EH (cell line): ENCODE results near the gene KRTAP10-4.
"Not testable (repeated sequence)": the region's sequence is repeated elsewhere in the genome, so short reads cannot be mapped to it uniquely, and the experiment has no call there.

ENCODE experiments used
- DNase-seq: peaks from one replicate; pipeline ENCODE4 v3.0.0-alpha.2; 2015; ENCODE audit warnings: low read depth

KRTAP10-4 gene

DNA sequence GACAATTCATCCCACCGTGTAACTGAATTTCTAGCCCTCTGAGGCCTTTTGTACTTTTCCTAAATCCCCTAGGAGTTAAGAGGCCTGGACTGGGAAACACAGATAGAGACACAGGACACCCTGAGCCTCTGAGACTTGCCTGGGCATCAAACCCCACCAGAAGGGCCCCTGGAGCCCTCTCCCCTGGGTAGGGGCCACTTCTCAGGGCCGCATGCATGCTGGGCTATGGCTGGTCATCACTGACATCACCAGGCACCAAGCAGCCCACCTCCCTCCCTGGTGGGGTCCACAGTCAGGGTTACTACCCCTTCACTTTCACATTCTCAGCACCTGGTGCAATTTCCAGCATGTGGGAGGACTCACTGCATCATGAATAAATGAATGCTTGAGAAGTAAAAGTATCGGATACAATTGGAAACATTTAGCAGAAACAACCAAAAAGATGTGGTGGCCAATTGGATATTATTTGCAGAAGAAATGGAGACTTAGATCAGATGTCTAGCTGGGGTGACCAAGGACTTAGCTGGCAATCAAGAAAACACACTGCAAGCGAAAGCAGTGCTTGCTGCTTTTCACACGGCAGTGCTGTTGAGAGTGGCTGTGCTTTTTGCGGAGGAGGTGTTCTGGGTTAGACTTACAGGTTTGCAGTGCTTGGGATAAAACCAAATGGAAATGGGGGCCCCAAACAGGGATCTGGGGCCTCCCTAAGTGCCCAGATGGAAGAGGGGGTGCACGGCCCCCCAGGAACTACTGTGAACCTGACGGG, 25.9 kb downstream of the KRTAP10-4 start:
- no peak for DNase-seq

DNA sequence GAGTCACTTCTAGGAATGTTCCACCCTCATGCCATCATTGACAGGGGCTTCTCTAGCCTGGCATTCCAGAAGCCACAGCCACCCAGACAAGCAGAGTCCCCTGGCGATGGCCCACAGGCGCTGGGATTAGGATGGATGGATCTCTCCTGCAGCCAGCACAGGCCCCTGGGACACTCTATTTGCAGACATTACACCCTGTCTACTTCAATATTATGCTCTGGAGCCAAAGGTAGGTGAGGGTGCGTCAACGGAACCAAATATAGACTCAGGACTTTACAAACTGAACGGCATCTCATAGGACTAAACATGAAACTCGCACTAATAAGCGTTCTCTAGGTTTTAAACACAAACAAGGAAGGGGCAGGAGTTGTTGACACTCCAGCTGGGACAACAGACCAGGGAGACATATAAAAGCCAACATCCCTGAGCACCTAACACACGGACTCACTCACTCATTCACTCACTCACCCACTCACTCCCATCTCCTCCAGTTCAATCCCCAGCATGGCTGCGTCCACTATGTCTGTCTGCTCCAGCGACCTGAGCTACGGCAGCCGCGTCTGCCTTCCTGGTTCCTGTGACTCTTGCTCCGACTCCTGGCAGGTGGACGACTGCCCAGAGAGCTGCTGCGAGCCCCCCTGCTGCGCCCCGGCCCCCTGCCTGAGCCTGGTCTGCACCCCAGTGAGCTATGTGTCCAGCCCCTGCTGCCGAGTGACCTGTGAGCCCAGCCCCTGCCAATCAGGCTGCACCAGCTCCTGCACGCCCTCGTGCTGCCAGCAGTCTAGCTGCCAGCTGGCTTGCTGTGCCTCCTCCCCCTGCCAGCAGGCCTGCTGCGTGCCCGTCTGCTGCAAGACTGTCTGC, 26.8 kb downstream of the KRTAP10-4 start, which contains the start of gene KRTAP10-7:
TSS of gene KRTAP10-7 (plus strand) at position 480 of the 861 bp plus-strand sequence. CDS start at position 505, 25 bp downstream.
- not testable (repeated sequence) for DNase-seq

DNA sequence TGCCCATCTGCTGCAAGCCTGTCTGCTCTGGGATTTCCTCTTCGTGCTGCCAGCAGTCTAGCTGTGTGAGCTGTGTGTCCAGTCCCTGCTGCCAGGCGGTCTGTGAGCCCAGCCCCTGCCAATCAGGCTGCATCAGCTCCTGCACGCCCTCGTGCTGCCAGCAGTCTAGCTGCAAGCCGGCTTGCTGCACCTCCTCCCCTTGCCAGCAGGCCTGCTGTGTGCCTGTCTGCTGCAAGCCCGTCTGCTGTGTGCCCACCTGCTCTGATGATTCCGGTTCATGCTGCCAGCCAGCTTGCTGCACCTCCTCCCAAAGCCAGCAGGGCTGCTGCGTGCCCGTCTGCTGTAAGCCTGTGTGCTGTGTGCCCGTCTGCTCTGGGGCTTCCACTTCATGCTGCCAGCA, 27.6 kb downstream of the KRTAP10-4 start:
- not testable (repeated sequence) for DNase-seq

DNA sequence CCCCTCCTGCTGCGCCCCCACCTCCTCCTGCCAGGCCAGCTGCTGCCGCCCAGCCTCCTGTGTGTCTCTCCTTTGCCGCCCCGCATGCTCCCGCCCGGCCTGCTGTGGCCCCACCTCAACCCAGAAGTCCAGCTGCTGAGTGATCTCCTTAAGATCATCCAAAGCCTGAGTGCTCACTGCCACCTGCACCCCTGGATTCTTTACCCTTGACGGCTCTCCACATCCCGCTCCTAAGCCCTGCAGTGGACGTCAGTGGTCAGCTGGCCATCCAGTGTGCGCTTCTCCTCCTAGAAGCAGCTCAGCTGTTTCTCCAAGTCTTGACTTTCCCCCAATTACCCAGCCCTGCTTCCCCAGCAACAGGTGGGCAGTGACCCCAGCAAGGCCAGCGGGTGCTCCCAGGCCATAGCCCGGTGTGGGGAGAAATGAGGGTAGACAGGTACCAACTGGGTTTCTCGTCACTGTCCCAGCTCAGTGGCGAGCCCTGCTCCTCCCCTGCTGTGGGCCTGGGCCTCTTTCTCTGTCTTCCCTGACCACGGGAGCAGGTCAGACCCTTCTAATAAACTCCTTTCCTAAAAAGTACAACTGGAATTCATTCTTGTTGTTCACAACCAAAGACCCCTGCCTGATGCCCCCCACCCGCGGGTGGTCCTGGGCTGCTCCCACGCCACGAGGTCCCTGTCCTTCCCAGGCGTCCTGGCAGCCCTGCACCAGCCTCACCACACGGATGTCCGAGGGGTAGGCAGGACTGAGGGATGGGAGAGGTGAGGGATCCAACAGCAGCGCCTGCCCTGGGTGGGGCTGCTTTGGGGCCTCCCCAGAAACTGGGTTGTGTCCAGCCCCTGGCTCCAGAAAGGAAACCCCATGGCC, 28.3 kb downstream of the KRTAP10-4 start:
- no peak for DNase-seq

DNA sequence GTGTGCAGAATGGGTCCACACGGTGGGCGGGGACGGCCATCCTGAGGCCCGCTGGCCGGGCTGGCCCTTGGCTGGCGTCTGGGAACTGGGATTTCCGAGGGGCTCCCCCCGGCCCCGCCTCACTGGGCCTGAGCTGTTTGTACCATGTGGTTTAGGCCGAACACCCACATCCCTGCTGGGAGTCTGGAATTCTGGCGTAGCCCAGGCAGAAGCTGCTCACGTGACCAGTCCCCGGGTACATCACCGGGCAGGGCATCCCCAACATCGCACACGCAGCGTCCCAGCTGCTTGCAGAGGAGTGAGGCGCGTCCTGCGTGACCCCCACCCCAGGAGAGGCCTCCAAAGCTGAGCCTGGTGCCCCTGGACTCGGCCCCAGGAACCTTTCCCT, 28.9 kb downstream of the KRTAP10-4 start:
- DNase-seq = no peak

DNA sequence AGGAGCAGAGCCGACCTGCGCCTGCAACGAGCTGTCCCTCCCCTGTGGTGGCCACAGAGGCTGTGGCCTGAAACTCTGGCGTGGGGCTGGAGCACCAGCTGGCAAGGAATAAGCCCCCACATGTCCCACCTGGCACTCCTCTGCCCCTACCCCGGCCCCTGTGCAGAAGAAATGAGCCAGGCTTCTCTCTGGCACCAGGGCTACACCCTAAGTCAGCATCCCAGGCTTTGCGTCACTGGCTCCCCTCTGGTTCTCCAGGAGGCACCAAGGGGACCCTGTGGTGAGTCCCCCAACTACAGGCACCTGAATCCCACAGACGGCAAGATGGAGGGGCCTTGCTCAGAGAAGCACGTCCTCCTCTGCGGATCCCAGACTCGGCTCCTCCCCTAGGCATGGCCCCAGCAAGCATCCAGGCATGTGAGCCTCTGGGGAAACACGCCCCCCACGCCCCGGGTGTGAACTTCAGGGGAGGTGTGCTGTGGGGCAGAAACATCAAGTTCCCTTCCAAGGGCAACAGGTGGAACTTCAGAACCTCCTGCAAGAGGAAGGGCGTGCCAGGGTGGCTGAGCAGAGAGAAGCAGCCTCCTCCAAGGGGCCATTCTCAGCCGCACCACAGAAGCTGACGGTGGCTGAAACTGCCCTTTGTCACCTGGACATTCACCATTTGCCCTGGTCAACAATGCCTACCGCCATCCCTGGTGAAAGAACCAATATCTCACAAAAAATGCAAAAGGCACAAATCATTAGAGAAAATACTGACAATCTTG, 29.8 kb downstream of the KRTAP10-4 start:
- no peak for DNase-seq

DNA sequence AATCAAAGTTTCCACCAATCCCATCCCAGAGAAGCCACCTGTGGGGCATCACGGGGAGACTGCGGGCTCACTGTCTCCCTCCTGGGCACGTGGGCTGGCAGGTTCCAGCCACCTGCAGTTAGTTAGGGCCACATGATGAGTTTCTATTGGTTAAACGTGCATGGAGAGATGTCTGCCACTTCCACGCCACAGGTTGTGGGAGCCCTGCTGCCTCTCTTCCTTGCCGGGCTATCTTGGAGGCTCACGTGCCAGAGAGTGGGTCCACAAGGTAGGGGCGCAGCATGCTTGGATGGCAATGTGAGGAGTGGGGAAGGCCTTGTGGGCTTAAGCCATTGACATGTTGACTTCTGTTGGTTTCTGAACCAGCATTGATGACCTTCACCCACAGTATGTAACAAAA, 30.4 kb downstream of the KRTAP10-4 start:
- no peak for DNase-seq

DNA sequence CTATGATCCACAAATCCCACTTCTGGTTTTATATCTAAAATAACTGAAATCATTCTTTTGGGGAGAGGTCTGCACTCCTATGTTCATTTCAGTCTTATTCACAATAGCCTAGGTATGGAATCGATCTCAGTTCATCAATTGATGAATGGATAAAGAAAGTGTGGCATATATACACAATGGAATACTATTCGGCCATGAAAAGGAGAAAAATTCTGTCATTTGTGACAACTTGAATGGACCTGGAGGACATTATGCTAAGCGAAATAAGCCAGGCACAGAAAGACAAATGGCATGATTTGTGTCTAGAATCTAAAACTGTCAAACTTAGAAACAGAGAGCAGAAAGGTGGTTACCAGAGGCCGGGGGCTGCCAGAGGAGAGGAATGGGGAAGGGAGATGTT, 33.0 kb downstream of the KRTAP10-4 start:
- DNase-seq = no peak

DNA sequence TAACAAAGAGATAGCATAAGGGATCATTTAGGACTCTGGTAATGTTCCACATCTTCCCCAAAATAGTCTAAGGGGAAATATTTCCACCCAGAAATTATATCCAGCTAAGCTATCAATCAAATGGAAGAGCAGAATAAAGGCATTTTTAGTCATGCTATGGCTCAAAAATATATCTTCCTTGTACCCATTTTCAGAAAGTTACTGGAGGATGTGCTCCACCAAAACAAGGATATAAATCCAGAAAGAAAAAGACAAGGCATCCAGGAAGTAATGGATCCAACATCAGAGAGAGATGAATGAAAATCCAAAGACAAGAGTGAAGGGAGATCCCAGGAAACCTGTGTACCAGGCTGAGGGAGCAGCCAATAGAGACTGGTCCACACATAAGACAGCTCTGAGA, 35.7 kb downstream of the KRTAP10-4 start:
- DNase-seq = no peak

DNA sequence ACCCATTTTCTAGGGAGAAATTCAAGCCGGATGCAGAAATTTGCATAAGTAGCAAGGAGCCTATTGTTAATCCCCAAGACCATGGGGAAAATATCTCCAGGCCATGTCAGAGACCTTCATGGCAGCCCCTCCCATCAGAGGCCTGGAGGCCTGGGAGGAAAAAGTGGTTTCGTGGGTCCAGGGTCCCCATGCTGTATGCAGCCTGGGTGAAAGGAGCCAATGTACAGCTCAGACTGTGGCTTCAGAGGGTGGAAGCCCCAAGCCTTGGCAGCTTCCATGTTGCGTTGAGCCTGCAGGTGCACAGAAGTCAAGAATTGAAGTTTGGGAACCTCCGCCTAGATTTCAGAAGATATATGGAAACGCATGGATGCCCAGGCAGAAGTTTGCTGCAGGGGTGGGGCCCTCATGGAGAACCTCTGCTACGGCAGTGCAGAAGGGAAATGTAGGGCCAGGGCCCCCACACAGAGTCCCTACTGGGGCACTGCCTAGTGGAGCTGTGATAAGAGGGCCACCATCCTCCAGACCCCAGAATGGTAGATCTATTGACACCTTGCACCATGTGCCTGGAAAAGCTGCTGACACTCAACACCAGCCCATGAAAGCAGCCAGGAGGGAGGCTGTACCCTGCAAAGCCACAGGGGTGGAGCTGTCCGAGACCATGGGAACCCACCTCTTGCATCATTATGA, 36.8 kb downstream of the KRTAP10-4 start:
- DNase-seq = not testable (repeated sequence)

DNA sequence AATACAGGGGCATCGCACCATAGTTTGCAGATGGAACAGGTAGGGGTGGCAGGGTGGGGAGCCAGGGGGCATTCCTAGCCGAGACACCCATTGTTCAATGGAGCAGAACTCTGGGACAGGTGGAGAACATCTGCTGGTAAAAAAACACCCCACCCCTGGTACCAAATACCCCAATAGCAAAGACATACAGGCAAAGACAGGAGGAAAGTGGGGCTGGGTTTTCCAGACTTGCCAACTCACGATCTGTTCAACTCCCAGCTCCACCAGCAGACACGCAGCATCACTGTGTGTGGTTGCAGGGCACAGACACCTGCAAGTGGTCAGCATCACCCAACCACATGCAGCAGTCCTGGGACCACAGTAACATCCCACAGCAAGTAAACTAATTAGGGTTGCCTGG, 38.0 kb downstream of the KRTAP10-4 start:
- no peak for DNase-seq

DNA sequence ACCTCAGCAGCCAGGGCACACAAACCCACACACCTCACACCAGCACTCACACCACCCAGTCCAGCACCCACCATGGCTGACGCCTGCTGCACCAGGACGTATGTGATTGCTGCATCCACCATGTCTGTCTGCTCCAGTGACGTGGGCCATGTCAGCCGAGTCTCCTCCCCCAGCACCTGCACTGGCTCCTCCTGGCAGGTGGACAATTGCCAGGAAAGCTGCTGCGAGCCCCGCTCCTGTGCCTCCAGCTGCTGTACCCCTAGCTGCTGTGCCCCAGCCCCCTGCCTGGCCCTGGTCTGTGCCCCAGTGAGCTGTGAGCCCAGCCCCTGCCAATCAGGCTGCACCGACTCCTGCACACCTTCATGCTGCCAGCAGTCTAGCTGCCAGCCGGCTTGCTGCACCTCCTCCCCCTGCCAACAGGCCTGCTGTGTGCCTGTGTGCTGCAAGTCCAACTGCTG, 38.5 kb downstream of the KRTAP10-4 start, which contains the start of gene KRTAP10-8:
TSS of gene KRTAP10-8 (plus strand) at position 51 of the 458 bp plus-strand sequence. CDS start at position 73, 22 bp downstream.
- DNase-seq = no peak

DNA sequence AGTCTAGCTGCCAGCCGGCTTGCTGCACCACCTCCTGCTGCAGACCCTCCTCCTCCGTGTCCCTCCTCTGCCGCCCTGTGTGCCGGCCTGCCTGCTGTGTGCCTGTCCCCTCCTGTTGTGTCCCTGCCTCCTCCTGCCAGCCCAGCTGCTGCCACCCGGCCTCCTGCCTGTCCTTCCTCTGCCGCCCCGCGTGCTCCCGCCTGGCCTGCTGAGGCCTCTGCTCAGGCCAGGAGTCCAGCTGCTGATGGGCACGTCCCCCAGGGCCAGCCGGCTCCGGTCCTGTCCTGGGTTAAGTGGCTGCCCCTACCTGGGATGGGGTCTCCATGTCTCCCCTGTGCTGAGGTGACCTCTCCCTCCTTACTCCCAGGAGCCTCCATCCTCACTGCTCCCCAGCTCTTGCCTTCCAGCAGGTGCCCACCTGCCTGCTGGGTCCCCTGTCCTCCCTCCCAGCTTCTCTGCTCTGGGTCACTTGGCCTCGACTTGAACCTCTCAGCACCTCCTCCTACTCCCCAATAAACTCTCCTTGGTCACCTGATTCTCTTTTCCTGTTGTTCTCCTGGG, 39.2 kb downstream of the KRTAP10-4 start:
- DNase-seq = no peak

DNA sequence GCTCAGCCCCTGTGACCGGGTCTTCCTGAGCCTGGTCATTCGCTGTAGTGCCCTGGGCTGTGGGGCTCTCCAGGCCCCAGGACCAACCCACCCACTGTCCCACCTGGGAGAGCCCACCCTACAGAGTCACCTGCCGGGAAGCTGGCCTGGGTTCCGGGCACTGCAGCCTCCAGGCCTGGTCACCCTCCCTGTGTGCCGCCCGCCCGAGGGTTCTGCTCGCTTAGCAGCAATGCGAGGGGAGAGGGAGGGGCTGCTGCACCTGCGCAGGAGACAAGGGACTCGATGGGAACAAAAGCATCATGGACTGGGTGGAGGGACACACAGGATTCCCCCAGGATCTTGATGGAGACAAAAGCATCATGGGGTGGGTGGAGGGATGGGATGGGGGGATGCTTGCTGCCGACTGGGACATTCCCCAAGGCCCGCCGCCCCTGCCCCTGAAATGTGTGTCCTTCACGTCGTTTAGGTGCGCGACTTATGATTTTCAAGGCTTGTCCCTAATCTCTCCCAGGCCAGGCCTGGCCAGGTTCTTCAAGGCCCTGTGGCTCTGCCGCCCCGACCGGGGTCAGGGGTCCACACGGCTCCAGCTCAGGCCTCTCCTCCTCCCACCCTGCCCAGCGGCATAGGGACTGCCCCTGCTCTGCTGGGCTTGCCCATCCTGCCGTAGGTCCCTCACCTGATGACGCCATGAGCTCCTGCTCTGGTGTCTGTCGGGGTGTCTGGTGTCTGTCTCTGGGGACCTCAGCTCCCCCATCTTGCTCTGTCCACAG, 40.0 kb downstream of the KRTAP10-4 start:
- DNase-seq = no peak

DNA sequence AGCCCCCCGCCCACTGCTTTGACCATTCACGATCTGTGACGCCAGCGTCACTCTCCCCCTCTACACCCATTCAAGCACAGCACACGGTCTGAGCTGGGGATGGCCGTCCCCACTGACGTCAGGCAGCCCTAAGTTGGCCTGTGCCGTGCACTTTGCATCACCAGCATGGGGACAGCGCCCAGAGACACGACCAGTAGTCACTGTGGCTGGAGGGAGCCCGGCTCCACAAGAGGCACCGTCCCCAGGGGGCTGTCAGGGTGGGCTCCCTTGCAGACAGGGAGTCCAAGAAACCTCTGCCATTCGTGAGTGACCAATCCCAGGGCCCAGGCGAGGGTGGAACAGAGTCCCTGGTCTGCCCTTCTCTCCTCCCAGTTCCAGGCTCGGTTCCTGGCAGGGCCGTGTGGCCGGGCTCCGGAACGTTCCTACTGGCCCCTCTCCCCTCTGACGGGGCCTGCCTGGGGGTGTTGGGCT, 40.7 kb downstream of the KRTAP10-4 start:
- no peak for DNase-seq

DNA sequence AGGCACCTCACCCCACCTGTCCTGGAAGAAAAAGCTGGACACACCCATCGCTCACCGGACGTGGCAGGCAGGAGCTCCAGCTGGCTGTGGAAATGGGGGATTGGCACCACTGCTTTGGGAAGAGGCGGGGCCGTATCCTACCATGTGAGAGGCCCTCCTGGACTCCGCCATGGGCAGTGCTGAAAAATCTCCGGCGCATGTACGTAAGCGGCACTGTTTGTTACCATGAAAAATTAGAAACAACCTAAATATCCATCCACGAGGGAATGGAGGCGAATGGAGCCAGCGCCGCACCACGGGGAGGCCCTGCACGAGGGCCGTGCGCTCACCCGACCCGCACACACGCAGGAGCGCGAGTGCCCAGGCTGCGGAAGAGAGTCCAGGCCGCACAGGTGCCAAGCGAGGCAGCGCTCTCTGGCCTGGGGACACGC, 41.4 kb downstream of the KRTAP10-4 start:
- DNase-seq = no peak

DNA sequence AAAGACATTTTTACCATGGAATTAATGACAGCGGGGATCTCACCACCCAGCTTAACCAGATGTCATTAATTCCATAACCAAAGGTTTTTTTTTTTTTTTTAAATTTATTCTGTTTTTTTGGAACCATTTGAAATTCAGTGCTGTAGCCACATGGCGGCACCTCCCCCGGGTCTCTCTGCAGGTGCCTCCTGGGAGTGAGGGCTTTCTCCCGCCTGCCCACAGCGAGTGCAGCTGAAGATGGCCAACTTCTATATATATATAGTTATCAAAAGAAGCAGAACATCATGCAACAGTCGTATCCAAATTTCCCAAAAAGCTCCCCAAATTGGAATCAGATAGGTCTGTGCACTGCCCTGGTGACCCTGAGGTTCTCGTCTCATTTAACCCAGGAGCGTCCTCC, 41.9 kb downstream of the KRTAP10-4 start:
- no peak for DNase-seq

DNA sequence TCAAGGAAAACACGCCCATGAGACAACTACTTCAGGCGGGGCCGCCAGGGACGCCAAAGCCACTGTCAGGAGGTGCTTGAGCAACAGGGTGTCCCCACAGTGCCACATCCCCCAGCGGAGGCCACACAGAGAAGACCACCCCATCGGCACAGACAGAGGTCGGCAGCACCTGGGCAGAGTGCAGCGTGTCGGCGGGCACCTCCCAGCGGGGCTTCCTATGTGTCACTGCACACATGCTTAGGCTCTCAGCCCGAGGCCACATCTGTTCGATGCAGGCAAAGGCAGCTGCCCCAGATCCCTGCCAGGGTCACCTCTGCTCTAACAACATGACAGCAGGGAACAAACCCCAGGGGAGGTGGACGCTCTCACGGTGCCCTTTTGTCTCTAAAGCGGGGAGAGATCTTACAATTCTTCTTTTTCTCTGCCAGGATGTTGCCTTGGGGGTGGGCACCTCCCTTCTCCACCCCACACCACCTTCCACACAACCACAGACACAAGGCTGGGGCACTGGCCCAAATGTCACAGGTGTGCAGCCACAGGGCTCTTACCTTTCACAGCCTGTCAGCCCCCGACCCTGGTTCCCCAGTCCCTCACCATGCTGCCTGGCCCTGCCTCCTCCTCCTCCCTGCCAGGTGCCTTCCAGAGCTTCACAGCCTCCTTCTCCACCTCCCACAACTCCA, 42.5 kb downstream of the KRTAP10-4 start:
- DNase-seq = no peak

DNA sequence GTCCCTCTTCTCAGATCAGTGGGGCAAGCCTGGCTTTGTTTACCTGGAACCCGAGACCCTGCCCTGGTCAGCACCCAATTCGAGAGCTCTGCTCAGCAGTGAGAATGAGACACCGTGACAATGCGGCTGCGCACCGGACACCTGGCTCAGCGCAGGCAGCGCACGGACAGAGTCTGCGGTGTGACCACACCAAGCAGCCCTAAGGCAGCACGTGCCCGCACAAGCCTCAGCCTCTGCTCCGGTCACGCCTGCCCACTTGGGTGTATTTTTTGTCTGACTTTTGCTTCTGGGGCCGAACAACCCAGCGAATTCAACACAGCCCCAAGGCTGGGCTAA, 43.0 kb downstream of the KRTAP10-4 start:
- no peak for DNase-seq
